GM23338 (cell line): ENCODE data around the gene KRT81. TPM values are rescaled to one million over a fixed set of nuclear protein-coding genes. Genes with fewer than 3 reads are reported as not detected.

Experiments used
- ATAC-seq: fragments of 200-7000 bp; cut with Tn5 transposase; 3 replicates; pipeline ENCODE4 v1.9.1; 2020
- DNase-seq: peaks from one replicate; pipeline ENCODE4 v3.0.0-alpha.2; 2015; ENCODE audit warnings: low spot score
- H2AFZ ChIP-seq: fragments of 200-600 bp; sonication (generic); 2 replicates; pipeline ENCODE4 v1.8.0; 2016; ENCODE audit warnings: antibody characterized with exemption, mild to moderate bottlenecking, moderate library complexity
- H3F3A ChIP-seq: fragments of 200-600 bp; sonication (generic); replicated peaks from 2 replicates; pipeline ENCODE4 v1.8.0; 2017; ENCODE audit warnings: antibody characterized with exemption, mixed run types, low read depth
- H3K27ac ChIP-seq: fragments of 200-600 bp; sonication (generic); 2 replicates; pipeline ENCODE4 v1.6.1; 2016; ENCODE audit warnings: low read depth
- H3K27me3 ChIP-seq: fragments of 200-600 bp; sonication (generic); 2 replicates; pipeline ENCODE4 v1.8.0; 2016; ENCODE audit warnings: mild to moderate bottlenecking, mixed run types, moderate library complexity; ENCODE audit not compliant: insufficient read depth
- H3K36me3 ChIP-seq: fragments of 200-600 bp; sonication (generic); 2 replicates; pipeline ENCODE4 v1.8.0; 2016; ENCODE audit warnings: mild to moderate bottlenecking; ENCODE audit not compliant: insufficient read depth
- H3K4me1 ChIP-seq: fragments of 200-600 bp; sonication (generic); 2 replicates; pipeline ENCODE4 v1.8.0; 2016; ENCODE audit warnings: mild to moderate bottlenecking, moderate library complexity; ENCODE audit not compliant: insufficient read depth
- H3K4me2 ChIP-seq: fragments of 200-600 bp; sonication (generic); 2 replicates; pipeline ENCODE4 v1.7.1; 2017; ENCODE audit warnings: mixed run types
- H3K4me3 ChIP-seq: fragments of 200-600 bp; sonication (generic); 2 replicates; pipeline ENCODE4 v1.6.1; 2016; ENCODE audit warnings: mixed run types
- H3K79me2 ChIP-seq: fragments of 200-600 bp; sonication (generic); replicated peaks from 2 replicates; pipeline ENCODE4 v1.8.0; 2017; ENCODE audit warnings: mild to moderate bottlenecking; ENCODE audit not compliant: insufficient read depth
- H3K9me2 ChIP-seq: fragments of 200-600 bp; sonication (generic); 2 replicates; pipeline ENCODE4 v1.8.0; 2017; ENCODE audit not compliant: insufficient read depth
- H4K20me1 ChIP-seq: fragments of 200-600 bp; sonication (generic); replicated peaks from 2 replicates; pipeline ENCODE4 v1.8.0; 2017; ENCODE audit warnings: mild to moderate bottlenecking; ENCODE audit not compliant: insufficient read depth
- H3K27ac Mint-ChIP-seq: 2 replicates; pipeline ENCODE4 v1.8.0; 2020; ENCODE audit warnings: inconsistent platforms, mild to moderate bottlenecking, moderate library complexity, mixed read lengths
- H3K27me3 Mint-ChIP-seq: 3 replicates; pipeline ENCODE4 v1.8.0; 2022; ENCODE audit warnings: low read depth, mild to moderate bottlenecking, moderate library complexity, mixed read lengths, inconsistent platforms; ENCODE audit not compliant: insufficient read depth, poor library complexity
- H3K36me3 Mint-ChIP-seq: 3 replicates; pipeline ENCODE4 v1.8.0; 2021; ENCODE audit warnings: low read depth, mild to moderate bottlenecking, inconsistent platforms, moderate library complexity, mixed read lengths
- H3K4me1 Mint-ChIP-seq: 3 replicates; pipeline ENCODE4 v1.8.0; 2020; ENCODE audit warnings: mild to moderate bottlenecking, inconsistent platforms, mixed read lengths
- H3K4me3 Mint-ChIP-seq: 3 replicates; pipeline ENCODE4 v1.8.0; 2021; ENCODE audit warnings: moderate library complexity, mild to moderate bottlenecking, inconsistent platforms, mixed read lengths
- H3K9me3 Mint-ChIP-seq: 3 replicates; pipeline ENCODE4 v1.8.0; 2020; ENCODE audit warnings: moderate library complexity, mild to moderate bottlenecking, inconsistent platforms, mixed read lengths
- CREB1 ChIP-seq: fragments of 250-450 bp; sonication (Bioruptor Pico); IDR thresholded peaks from 2 replicates; pipeline ENCODE4 v1.5.0; 2020; ENCODE audit warnings: low read depth, mild to moderate bottlenecking, moderate library complexity
- EZH2 ChIP-seq: fragments of 200-600 bp; sonication (generic); IDR thresholded peaks from one replicate; pipeline ENCODE4 v1.8.0; 2017; ENCODE audit warnings: antibody characterized with exemption, mild to moderate bottlenecking, low read depth; ENCODE audit not compliant: unreplicated experiment
- EZH2phosphoT487 ChIP-seq: fragments of 200-600 bp; sonication (generic); IDR thresholded peaks from one replicate; pipeline ENCODE4 v1.8.1; 2018; ENCODE audit warnings: antibody characterized with exemption; ENCODE audit not compliant: unreplicated experiment
- JUNB ChIP-seq: IDR thresholded peaks from one replicate; pipeline ENCODE4 v1.6.1; 2016; ENCODE audit warnings: antibody characterized with exemption; ENCODE audit not compliant: unreplicated experiment
- NANOG ChIP-seq: IDR thresholded peaks from 2 replicates; pipeline ENCODE4 v1.6.1; 2016; ENCODE audit warnings: antibody characterized with exemption, borderline replicate concordance
- POLR2AphosphoS5 ChIP-seq: IDR thresholded peaks from 2 replicates; pipeline ENCODE4 v1.6.1; 2016; ENCODE audit warnings: antibody characterized with exemption, low read depth
- STAT1 ChIP-seq: IDR thresholded peaks from one replicate; pipeline ENCODE4 v1.6.1; 2016; ENCODE audit warnings: antibody characterized with exemption; ENCODE audit not compliant: unreplicated experiment
- ZNF114 ChIP-seq: fragments of 250-450 bp; sonication (Bioruptor Pico); IDR thresholded peaks from 2 replicates; pipeline ENCODE4 v1.5.0; 2020; ENCODE audit warnings: mild to moderate bottlenecking, moderate library complexity
- ZNF331 ChIP-seq: fragments of 250-450 bp; sonication (Bioruptor Pico); IDR thresholded peaks from 2 replicates; pipeline ENCODE4 v1.5.0; 2020; ENCODE audit warnings: low read depth, mild to moderate bottlenecking, moderate library complexity
- polyA plus RNA-seq: library from polyadenylated mRNA; unstranded; fragments of >200 nt; fragmentation: Nextera tagmentation; extraction: Ambion mirVana; gene quantifications from 2 replicates; pipeline ENCODE4 v1.2.1, GENCODE V29; 2016
- total RNA-seq: library from RNA; depleted of rRNA; stranded (reverse); fragments of >200 nt; shearing (Covaris generic); gene quantifications from 2 replicates; pipeline ENCODE4 v1.2.3, GENCODE V29; 2014
- TF ChIP-seq, protein P1 (sequence below): IDR thresholded peaks from 2 replicates; pipeline ENCODE4 v1.6.1; 2016; ENCODE audit warnings: antibody characterized with exemption
- TF ChIP-seq, protein P2 (sequence below): fragments of 250-450 bp; sonication (Bioruptor Pico); IDR thresholded peaks from 2 replicates; pipeline ENCODE4 v1.5.0; 2020; ENCODE audit warnings: mild to moderate bottlenecking, moderate library complexity
- TF ChIP-seq, protein P3 (sequence below), 2 experiments: fragments of 200-600 bp in 1 of 2; sonication (generic) in 1 of 2; conservative IDR thresholded peaks; 2 replicates each; pipeline versions ENCODE4 v1.5.1 to v1.6.1; 2016 to 2017; ENCODE audit warnings: antibody characterized with exemption in 2 of 2, low read depth in 2 of 2, mild to moderate bottlenecking in 2 of 2, moderate library complexity in 1 of 2

KRT81 gene
- total and polyA plus RNA-seq, 2 experiments from 2014 or later = not detected

DNA sequence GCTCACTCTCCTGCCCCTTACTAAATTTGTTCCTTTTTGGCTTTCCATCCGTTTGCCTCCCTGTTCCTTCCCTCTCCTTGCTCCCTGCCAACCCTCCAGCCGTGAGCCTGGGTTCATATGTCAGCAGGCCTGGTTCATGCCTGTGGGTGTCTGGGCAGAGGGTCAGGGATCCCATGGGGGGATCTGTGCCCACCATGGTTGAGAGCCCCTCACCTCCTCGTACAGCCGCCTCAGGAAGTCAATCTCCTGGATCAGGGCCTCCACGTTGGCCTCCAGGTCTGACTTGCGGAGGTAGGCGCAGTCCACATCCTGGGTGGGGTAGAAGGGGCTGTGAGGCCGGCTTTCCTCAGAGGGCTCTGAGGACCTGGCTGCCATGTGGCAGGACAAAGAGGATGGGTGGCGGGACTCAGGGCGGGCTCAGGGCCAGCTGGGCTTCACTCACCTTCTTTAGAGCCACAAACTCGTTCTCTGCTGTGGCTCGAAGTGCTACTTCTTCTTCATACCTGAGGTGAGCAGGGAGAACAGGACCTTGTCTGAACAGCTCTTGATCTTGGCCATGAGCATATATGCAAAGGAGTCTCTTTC is 26.2 kb upstream of the KRT81 start:
- DNase-seq = no peak
- no peaks in the 10 kb centered on the region for H4K20me1 ChIP-seq
- no peaks in the 10 kb centered on the region for H3K9me2 ChIP-seq
- ATAC-seq = no peak
- no peak overlapping the region for H3K4me2 ChIP-seq
- no peaks in the 10 kb centered on the region for H3K36me3 ChIP-seq
- no peaks in the 10 kb centered on the region for H3F3A ChIP-seq
- Mint-ChIP-seq H3K9me3 (no peaks in the 10 kb centered on the region), H3K4me1 (no peaks in the 10 kb centered on the region), H3K27ac (no peak overlapping the region), H3K36me3 (no peaks in the 10 kb centered on the region), H3K27me3 (peaks cover 9% of the 10 kb centered on the region), H3K4me3 (no peak overlapping the region)
- H3K79me2 ChIP-seq = no peaks in the 10 kb centered on the region
- no peaks in the 10 kb centered on the region for H3K27me3 ChIP-seq
- no peak overlapping the region for H2AFZ ChIP-seq
- no peak for TF ChIP-seq EZH2phosphoT487
- TF ChIP-seq, protein P1, sequence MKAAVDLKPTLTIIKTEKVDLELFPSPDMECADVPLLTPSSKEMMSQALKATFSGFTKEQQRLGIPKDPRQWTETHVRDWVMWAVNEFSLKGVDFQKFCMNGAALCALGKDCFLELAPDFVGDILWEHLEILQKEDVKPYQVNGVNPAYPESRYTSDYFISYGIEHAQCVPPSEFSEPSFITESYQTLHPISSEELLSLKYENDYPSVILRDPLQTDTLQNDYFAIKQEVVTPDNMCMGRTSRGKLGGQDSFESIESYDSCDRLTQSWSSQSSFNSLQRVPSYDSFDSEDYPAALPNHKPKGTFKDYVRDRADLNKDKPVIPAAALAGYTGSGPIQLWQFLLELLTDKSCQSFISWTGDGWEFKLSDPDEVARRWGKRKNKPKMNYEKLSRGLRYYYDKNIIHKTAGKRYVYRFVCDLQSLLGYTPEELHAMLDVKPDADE = no peak
- no peak overlapping the region for H3K4me3 ChIP-seq
- no peak overlapping the region for H3K27ac ChIP-seq
- H3K4me1 ChIP-seq = no peaks in the 10 kb centered on the region

DNA sequence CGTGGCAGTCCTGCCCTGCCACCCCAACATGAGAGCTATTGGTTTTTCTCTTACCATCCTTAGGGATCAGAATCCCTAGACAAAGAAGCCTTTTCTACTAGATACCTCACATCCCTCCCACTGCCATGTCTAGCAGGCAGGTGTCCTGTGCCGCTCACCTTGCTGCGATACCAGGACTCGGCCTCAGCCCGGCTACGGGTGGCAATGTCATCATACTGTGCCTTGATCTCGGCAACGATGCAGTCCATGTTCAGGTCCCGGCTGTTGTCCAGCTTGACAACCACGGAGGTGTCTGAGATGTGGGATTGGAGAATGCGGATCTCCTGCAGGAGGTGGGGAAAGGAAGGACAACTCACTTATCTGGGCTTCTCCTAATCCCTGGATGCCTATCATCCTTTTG is 25.4 kb upstream of the KRT81 start:
- Histone ChIP-seq H3K27me3 (no peaks in the 10 kb centered on the region), H3F3A (no peaks in the 10 kb centered on the region), H3K4me1 (no peaks in the 10 kb centered on the region), H3K27ac (no peak overlapping the region), H3K4me2 (no peak overlapping the region), H3K79me2 (no peaks in the 10 kb centered on the region), H3K4me3 (no peak overlapping the region), H3K36me3 (no peaks in the 10 kb centered on the region), H4K20me1 (no peaks in the 10 kb centered on the region), H2AFZ (no peak overlapping the region), H3K9me2 (no peaks in the 10 kb centered on the region)
- Mint-ChIP-seq H3K36me3 (no peaks in the 10 kb centered on the region), H3K4me3 (no peak overlapping the region), H3K27me3 (peaks cover 11% of the 10 kb centered on the region), H3K4me1 (no peaks in the 10 kb centered on the region), H3K27ac (no peak overlapping the region), H3K9me3 (no peaks in the 10 kb centered on the region)
- DNase-seq (no peak), ATAC-seq (no peak)
- TF ChIP-seq, protein P2, sequence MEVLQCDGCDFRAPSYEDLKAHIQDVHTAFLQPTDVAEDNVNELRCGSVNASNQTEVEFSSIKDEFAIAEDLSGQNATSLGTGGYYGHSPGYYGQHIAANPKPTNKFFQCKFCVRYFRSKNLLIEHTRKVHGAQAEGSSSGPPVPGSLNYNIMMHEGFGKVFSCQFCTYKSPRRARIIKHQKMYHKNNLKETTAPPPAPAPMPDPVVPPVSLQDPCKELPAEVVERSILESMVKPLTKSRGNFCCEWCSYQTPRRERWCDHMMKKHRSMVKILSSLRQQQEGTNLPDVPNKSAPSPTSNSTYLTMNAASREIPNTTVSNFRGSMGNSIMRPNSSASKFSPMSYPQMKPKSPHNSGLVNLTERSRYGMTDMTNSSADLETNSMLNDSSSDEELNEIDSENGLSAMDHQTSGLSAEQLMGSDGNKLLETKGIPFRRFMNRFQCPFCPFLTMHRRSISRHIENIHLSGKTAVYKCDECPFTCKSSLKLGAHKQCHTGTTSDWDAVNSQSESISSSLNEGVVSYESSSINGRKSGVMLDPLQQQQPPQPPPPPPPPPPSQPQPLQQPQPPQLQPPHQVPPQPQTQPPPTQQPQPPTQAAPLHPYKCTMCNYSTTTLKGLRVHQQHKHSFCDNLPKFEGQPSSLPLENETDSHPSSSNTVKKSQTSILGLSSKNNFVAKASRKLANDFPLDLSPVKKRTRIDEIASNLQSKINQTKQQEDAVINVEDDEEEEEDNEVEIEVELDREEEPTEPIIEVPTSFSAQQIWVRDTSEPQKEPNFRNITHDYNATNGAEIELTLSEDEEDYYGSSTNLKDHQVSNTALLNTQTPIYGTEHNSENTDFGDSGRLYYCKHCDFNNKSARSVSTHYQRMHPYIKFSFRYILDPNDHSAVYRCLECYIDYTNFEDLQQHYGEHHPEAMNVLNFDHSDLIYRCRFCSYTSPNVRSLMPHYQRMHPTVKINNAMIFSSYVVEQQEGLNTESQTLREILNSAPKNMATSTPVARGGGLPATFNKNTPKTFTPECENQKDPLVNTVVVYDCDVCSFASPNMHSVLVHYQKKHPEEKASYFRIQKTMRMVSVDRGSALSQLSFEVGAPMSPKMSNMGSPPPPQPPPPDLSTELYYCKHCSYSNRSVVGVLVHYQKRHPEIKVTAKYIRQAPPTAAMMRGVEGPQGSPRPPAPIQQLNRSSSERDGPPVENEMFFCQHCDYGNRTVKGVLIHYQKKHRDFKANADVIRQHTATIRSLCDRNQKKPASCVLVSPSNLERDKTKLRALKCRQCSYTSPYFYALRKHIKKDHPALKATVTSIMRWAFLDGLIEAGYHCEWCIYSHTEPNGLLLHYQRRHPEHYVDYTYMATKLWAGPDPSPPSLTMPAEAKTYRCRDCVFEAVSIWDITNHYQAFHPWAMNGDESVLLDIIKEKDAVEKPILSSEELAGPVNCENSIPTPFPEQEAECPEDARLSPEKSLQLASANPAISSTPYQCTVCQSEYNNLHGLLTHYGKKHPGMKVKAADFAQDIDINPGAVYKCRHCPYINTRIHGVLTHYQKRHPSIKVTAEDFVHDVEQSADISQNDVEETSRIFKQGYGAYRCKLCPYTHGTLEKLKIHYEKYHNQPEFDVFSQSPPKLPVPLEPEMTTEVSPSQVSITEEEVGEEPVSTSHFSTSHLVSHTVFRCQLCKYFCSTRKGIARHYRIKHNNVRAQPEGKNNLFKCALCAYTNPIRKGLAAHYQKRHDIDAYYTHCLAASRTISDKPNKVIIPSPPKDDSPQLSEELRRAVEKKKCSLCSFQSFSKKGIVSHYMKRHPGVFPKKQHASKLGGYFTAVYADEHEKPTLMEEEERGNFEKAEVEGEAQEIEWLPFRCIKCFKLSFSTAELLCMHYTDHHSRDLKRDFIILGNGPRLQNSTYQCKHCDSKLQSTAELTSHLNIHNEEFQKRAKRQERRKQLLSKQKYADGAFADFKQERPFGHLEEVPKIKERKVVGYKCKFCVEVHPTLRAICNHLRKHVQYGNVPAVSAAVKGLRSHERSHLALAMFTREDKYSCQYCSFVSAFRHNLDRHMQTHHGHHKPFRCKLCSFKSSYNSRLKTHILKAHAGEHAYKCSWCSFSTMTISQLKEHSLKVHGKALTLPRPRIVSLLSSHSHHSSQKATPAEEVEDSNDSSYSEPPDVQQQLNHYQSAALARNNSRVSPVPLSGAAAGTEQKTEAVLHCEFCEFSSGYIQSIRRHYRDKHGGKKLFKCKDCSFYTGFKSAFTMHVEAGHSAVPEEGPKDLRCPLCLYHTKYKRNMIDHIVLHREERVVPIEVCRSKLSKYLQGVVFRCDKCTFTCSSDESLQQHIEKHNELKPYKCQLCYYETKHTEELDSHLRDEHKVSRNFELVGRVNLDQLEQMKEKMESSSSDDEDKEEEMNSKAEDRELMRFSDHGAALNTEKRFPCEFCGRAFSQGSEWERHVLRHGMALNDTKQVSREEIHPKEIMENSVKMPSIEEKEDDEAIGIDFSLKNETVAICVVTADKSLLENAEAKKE (CRISPR knock-in tag) = no peak
- TF ChIP-seq, protein P3, sequence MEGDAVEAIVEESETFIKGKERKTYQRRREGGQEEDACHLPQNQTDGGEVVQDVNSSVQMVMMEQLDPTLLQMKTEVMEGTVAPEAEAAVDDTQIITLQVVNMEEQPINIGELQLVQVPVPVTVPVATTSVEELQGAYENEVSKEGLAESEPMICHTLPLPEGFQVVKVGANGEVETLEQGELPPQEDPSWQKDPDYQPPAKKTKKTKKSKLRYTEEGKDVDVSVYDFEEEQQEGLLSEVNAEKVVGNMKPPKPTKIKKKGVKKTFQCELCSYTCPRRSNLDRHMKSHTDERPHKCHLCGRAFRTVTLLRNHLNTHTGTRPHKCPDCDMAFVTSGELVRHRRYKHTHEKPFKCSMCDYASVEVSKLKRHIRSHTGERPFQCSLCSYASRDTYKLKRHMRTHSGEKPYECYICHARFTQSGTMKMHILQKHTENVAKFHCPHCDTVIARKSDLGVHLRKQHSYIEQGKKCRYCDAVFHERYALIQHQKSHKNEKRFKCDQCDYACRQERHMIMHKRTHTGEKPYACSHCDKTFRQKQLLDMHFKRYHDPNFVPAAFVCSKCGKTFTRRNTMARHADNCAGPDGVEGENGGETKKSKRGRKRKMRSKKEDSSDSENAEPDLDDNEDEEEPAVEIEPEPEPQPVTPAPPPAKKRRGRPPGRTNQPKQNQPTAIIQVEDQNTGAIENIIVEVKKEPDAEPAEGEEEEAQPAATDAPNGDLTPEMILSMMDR (conservative IDR thresholded peaks at IDR 0.05; ENCODE audit: low read depth in 2 of 2) = no peak
- no peak for TF ChIP-seq EZH2
- no peak for TF ChIP-seq NANOG
- TF ChIP-seq, protein P1 = no peak
- TF ChIP-seq STAT1 = no peak
- no peak for TF ChIP-seq POLR2AphosphoS5
- no peak for TF ChIP-seq JUNB
- no peak for TF ChIP-seq ZNF114 (CRISPR knock-in tag)
- TF ChIP-seq CREB1 (CRISPR knock-in tag) = no peak
- no peak for TF ChIP-seq EZH2phosphoT487
- TF ChIP-seq ZNF331 = no peak
